GM19467 (cell line): Measurements from ENCODE around the gene IQSEC3.

ENCODE experiments used
- ATAC-seq: cut with Tn5 transposase; IDR thresholded peaks from one replicate; pipeline ENCODE4 v1.9.1; 2021; ENCODE audit warnings: mild to moderate bottlenecking, moderate library complexity; ENCODE audit not compliant: unreplicated experiment

Gene IQSEC3

DNA sequence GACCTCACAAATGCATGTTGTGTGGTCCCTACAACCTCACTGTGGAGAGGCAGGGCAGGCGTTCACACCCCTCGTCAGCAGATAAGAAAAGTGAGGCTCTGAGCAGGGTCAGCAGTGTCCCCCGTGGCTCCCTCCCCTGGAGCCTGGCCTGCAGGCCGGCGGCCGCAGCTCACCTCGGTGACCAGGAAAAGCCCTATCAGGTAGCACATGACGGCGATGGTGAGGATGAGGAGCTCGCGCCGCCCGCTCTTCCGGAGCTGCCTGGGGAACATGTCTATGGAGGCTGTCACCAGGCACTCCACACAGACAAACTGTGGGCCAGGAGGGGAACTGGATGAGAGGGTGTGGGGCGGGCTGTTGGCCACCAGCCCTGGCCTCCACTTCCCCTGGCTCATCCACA, 129.4 kb downstream of the IQSEC3 start:
- no peak for ATAC-seq

GRCh38 chr12:196436-196835, 129.9 kb downstream of the IQSEC3 start:
- ATAC-seq, result no peak

- ATAC-seq, result no peak
These were observed 130.8 kb downstream of the IQSEC3 start for GRCh38 chr12:197347-197746.

- ATAC-seq, result no peak
These were observed 131.5 kb downstream of the IQSEC3 start for GRCh38 chr12:197911-198695.

DNA sequence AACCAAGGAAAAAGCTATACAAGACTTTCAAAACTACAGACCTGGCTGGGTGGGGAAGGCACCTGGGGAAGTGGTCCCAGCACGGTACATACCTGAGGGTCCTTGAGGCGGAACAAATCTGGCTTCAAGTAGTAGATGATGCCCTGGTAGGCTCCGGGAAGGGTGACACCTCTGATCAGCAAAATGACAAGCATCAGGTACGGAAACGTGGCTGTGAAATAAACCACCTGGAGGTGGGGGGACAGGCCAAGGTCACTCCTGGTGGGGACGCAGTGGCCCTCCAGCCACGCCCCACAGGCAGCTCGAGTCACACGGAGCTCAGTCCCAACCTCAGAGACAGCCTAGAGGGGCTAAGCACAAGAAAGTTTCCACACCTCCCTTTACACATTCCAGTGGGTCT, 132.1 kb downstream of the IQSEC3 start:
- no peak for ATAC-seq

- no peak for ATAC-seq
These were observed 134.8 kb downstream of the IQSEC3 start for GRCh38 chr12:201361-201760.

DNA sequence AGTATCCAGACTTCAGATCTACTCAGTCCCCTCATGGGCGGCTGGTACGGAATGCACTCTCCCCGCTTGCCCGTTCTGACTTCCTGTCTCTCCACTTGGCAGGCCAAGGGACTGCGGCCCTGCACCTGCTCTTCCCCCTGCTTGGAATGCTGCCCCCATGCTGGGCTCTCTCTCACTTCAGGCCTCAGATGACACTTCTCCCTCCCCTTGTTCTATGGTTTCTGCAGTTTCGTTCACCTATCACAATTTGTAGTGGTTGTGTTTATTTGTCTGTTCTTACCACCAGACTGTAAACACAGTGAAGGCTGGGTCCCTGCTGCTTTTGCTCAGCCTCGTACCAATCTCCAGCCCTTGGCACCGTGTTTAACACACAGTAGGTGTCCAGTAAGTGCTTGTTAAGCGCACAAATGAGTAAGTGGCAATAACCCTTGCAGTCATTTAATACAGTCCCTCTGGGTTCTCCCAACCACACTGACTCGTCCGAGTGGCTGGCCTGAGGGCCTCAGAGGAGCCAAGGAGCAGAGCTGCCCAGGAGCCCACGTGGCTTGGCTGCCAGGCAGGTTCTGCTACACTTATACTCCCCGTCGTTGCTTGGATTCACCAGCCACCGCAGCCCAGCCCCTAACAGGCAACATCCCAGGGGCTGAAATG, 135.6 kb downstream of the IQSEC3 start:
- ATAC-seq, result no peak

GRCh38 chr12:203074-203461, 136.5 kb downstream of the IQSEC3 start:
- no peak for ATAC-seq

DNA sequence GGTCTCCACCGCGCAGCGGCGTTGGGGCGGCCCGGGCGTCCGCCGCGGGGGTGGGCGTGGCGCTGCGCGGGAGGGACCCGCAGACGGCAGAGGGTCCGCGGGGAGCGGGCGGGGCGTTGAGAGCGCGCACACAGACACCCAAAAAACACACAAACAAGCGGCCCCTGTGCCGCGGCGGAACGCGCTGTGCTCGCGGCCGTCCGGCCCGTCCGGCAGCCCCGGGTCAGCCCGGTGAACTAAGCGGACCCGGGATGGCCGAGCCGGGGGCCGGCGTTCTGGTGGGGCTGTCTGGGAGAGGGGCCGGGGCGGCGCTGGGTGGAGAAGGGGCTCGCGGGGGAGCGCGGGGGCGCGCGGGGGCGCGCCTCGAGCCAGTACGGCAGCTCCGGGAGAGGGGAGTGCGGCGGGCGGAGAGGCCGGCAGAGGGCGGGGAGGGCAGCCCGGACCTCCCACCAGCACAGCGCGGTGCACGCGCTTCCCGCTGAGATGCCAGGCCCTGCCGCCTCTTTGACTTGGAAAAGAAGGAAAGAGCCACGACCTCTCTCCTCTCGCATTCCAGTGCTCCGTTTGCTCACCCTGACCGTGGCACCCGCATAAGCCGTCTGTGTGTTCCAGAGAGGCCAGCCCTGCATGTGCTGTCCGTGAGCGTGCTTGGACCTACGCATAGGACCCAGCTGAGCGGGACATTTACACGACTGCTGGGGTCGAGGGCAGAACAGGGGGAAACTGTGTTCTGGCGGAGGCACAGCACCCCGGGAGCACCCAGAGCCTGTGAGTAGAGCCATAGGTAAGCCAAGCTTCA, 137.1 kb downstream of the IQSEC3 start:
- no peak for ATAC-seq

DNA sequence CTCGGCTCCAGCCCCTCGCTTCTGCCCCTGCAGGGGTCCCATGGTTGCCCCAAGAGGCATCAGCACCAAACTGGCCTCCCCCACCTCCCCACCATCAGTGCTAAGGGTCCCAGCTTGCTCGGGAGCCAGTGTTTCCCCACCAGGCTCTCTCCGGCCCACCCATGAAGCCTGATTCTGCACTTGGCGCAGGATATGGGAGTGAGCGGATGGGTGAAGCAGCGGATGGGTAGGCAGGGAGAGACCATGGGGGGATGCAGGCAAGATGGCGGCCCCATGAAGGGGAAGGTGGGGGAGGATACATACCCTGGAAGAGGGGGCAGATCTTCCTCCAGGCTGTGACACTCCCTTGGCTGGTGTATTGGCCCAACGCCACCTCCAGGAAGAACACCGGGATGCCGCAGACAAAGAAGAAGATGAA, 137.7 kb downstream of the IQSEC3 start:
- no peak for ATAC-seq

GRCh38 chr12:205026-205425, 138.5 kb downstream of the IQSEC3 start:
- no peak for ATAC-seq

GRCh38 chr12:206746-207440, 140.3 kb downstream of the IQSEC3 start:
- ATAC-seq, result no peak

DNA sequence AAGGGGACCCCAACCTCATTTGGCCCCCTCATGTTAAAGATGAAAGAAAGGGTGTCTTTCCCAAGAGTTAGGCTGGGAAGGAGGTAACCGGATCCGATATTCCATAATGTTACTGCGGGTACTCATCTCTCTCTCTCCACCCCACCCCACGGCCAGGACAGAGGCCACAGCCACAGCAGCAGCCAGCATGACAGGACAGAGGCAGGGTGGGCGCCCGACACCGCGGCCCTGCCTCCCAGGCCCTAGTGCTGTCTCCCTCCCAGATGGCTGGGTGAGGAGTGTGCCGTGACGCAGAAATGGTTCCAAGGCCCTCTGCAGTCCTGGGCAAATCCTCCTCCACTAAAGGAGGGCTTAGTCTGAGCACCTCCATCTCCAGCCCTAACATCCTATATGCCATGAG, 141.2 kb downstream of the IQSEC3 start:
- no peak for ATAC-seq

DNA sequence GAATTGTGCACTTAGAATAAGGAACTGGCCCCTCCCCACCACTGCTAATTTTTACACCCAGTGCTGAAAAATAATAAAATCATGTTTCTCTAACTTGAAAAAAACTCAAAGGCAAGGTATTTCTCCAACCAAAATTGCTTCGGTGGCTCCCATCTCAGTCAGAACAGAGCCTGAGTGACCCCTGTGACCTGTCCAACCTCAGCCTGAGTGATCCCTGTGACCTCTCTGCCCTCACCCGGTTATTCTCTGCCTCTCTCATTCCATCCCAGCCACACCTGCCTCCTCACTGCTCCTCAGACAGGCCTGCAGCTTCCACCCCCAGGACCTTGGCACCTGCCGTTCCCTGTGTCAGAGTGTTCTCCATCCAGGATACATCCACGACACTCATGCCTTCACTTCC, 142.2 kb downstream of the IQSEC3 start:
- no peak for ATAC-seq

GRCh38 chr12:209246-209645, 142.7 kb downstream of the IQSEC3 start:
- ATAC-seq, result no peak

DNA sequence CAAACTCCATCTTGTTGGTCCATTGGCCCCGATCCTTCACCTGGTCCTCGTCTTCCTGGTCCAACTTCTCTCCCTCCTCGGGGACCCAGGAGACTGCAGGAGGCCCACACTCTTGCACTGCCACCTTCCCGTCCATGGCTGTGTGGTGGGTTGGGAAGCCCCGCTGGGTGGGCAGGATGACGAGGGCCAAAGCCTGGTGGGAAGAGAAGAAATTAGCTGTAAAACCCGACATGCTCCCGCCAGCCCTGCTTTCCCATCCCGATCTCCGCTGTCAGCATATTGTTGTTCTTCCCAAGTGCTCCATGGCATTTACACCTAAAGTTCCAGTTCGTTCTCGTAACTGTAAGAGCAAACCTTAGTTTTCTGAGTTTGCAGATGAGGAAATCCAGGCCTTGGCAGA, 143.3 kb downstream of the IQSEC3 start:
- no peak for ATAC-seq

- no peak for ATAC-seq
These were observed 143.9 kb downstream of the IQSEC3 start for GRCh38 chr12:210277-211141.

- no peak for ATAC-seq
These were observed 144.5 kb downstream of the IQSEC3 start for GRCh38 chr12:211142-211465.

GRCh38 chr12:211639-212414, 145.3 kb downstream of the IQSEC3 start:
- ATAC-seq, result no peak

DNA sequence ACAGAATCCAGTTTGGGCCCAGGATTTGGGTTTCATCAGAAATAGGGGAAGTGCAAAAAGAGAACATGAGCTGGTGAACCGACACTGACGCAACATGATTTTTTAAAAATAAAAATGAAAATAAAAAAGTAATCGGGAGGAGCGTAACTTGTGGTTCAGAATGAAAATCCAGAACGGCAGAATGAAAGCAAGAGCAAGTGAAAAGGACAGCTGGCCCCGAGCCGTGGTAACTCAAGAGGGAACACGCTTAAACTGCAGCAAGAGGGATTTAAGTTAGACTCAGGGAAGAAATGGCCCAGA, 145.8 kb downstream of the IQSEC3 start:
- no peak for ATAC-seq
